ENCODE measurements around the gene TCP1. TPM values are rescaled to one million over a fixed set of nuclear protein-coding genes. Genes with fewer than 3 reads are reported as not detected.

Gene TCP1
- total RNA-seq, 1 experiment from 2014 or later, result 340 TPM

GRCh38 chr6:159788276-159788675 is 1.1 kb downstream of the TCP1 start:
- peak overlapping the region; percentile 87 for H3K27ac ChIP-seq (ENCODE audit: low read length)
- H3K27me3 ChIP-seq (ENCODE audit: control insufficient read depth, insufficient read depth, low read length), result no peaks in the 10 kb centered on the region
- peak overlapping the region; percentile 98 to 99 for H3K4me3 ChIP-seq (ENCODE audit: low read depth in 2 of 2, low read length in 2 of 2)
- H3K36me3 ChIP-seq (ENCODE audit: control insufficient read depth, insufficient read depth, low read length), result peaks cover 55% of the 10 kb centered on the region
- no peaks in the 10 kb centered on the region for H3K9me3 ChIP-seq (ENCODE audit: control insufficient read depth, insufficient read depth, low read depth, low read length)
- peaks cover 28% of the 10 kb centered on the region; the same call in 1 of the 2 replicates for H3K4me1 ChIP-seq (ENCODE audit: control insufficient read depth, insufficient read depth, low read length)
- ATAC-seq, result no peak
- no peak for DNase-seq (ENCODE audit: low read depth, low spot score)
- intact Hi-C loops (cut with micrococcal nuclease; ENCODE audit: unreplicated experiment), result loop anchor here (5.0 kb wide), 1 partner anchor 96 kb away; the partner anchor contains the start of gene SOD2
- in situ Hi-C loops (cut with HindIII; ENCODE audit: low pct_unique_long_range_greater_than_20kb, low sequenced_read_pairs), result no loop called here
- CTCF ChIA-PET, result no interaction called here
- POLR2A ChIA-PET, result interaction anchor here (0.6 kb wide), 1 partner anchor 18 kb away, joined by 3 read pairs; no protein-coding TSS in a partner anchor
- TF ChIP-seq SIN3A (IDR thresholded peaks at IDR 0.05; ENCODE audit: borderline replicate concordance, insufficient read depth, low read depth, low read length) (no peak), POLR2AphosphoS5 (IDR thresholded peaks at IDR 0.05; ENCODE audit: low read depth, low read length) (no peak), TCF7L2 (IDR thresholded peaks at IDR 0.05; ENCODE audit: low read depth, low read length) (no peak), CTCF (IDR thresholded peaks at IDR 0.05) (no peak), REST (IDR thresholded peaks at IDR 0.05; ENCODE audit: insufficient read depth in 1 of 2, low read depth in 2 of 2, low read length in 1 of 2) (no peak)
- no TSS peak for BruUV-seq (replicated peaks)

- ChIA-PET POLR2A (interaction anchor here (0.7 kb wide), 1 partner anchor 14 kb away, joined by 7 read pairs; no protein-coding TSS in a partner anchor), CTCF (no interaction called here)
- H3K27ac ChIP-seq (ENCODE audit: low read length), result no peak overlapping the region
- no peak for DNase-seq (ENCODE audit: low read depth, low spot score)
- H3K9me3 ChIP-seq (ENCODE audit: control insufficient read depth, insufficient read depth, low read depth, low read length), result no peaks in the 10 kb centered on the region
- intact Hi-C loops (cut with micrococcal nuclease; ENCODE audit: unreplicated experiment), result no loop called here
- no peaks in the 10 kb centered on the region for H3K27me3 ChIP-seq (ENCODE audit: control insufficient read depth, insufficient read depth, low read length)
- no peak for TF ChIP-seq TCF7L2 (IDR thresholded peaks at IDR 0.05; ENCODE audit: low read depth, low read length)
- no peak for TF ChIP-seq REST (IDR thresholded peaks at IDR 0.05; ENCODE audit: insufficient read depth in 1 of 2, low read depth in 2 of 2, low read length in 1 of 2)
- TF ChIP-seq POLR2AphosphoS5 (IDR thresholded peaks at IDR 0.05; ENCODE audit: low read depth, low read length), result no peak
- no peak for TF ChIP-seq CTCF (IDR thresholded peaks at IDR 0.05)
- TF ChIP-seq SIN3A (IDR thresholded peaks at IDR 0.05; ENCODE audit: borderline replicate concordance, insufficient read depth, low read depth, low read length), result no peak
- in situ Hi-C loops (cut with HindIII; ENCODE audit: low pct_unique_long_range_greater_than_20kb, low sequenced_read_pairs), result no loop called here
- TSS peak; percentile 74 for BruUV-seq (replicated peaks)
- H3K4me3 ChIP-seq (ENCODE audit: low read depth in 2 of 2, low read length in 2 of 2), result no peak overlapping the region
- peaks cover 49% of the 10 kb centered on the region for H3K36me3 ChIP-seq (ENCODE audit: control insufficient read depth, insufficient read depth, low read length)
- H3K4me1 ChIP-seq (ENCODE audit: control insufficient read depth, insufficient read depth, low read length), result no peaks in the 10 kb centered on the region; the same call in 1 of the 2 replicates
- no peak for ATAC-seq
Observed at GRCh38 chr6:159778542-159779103, 10.8 kb downstream of the TCP1 start.
